Upper lobe of left lung (tissue), 4 donors: ENCODE measurements around the gene BUD13.

Experiments
- EP300 ChIP-seq, 4 donors: sonication (generic); formaldehyde crosslinking; IDR thresholded peaks; one replicate each; pipeline ENCODE4 v1.5.1; 2017; ENCODE audit warnings: antibody characterized with exemption in 4 of 4, control low read depth in 2 of 4
- POLR2A ChIP-seq, 4 donors: fragments of 450-650 bp; IDR thresholded peaks; one replicate each; pipeline ENCODE4 v1.5.1; 2016 to 2017; ENCODE audit warnings: antibody characterized with exemption in 4 of 4, mild to moderate bottlenecking in 2 of 4
- POLR2AphosphoS5 ChIP-seq, 2 donors: sonication (generic); formaldehyde crosslinking; IDR thresholded peaks; one replicate each; pipeline ENCODE4 v1.5.1; 2017; ENCODE audit warnings: antibody characterized with exemption in 2 of 2
- TF ChIP-seq, protein P1 (sequence below), 6 experiments: fragments of 450-650 bp in 4 of 6; fragments of 200-600 bp in 2 of 6; sonication (generic) in 2 of 6; IDR thresholded peaks; one replicate each; pipeline ENCODE4 v1.5.1; 2016 to 2019; ENCODE audit warnings: antibody characterized with exemption in 6 of 6

GRCh38 chr11:116703421-116703820 lies 69.4 kb downstream of the BUD13 start:
- no peak for TF ChIP-seq POLR2AphosphoS5 (IDR thresholded peaks at IDR 0.05)
- TF ChIP-seq, protein P1, sequence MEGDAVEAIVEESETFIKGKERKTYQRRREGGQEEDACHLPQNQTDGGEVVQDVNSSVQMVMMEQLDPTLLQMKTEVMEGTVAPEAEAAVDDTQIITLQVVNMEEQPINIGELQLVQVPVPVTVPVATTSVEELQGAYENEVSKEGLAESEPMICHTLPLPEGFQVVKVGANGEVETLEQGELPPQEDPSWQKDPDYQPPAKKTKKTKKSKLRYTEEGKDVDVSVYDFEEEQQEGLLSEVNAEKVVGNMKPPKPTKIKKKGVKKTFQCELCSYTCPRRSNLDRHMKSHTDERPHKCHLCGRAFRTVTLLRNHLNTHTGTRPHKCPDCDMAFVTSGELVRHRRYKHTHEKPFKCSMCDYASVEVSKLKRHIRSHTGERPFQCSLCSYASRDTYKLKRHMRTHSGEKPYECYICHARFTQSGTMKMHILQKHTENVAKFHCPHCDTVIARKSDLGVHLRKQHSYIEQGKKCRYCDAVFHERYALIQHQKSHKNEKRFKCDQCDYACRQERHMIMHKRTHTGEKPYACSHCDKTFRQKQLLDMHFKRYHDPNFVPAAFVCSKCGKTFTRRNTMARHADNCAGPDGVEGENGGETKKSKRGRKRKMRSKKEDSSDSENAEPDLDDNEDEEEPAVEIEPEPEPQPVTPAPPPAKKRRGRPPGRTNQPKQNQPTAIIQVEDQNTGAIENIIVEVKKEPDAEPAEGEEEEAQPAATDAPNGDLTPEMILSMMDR (IDR thresholded peaks at IDR 0.05) = no peak
- TF ChIP-seq POLR2A (IDR thresholded peaks at IDR 0.05) = no peak
- no peak for TF ChIP-seq EP300 (IDR thresholded peaks at IDR 0.05)
